Hematopoietic multipotent progenitor cell treated with erythropoietin and hydrocortisone succinate and interleukin-3 and kit ligand, for 15 days (in vitro differentiated cells): ENCODE measurements around the gene GLRA3.
A peak's percentile ranks its signal among the peaks of the same experiment; 100 is the strongest.
"Not testable (repeated sequence)": the region's sequence is repeated elsewhere in the genome, so short reads cannot be mapped to it uniquely, and the experiment has no call there.

Source experiments
- DNase-seq: peaks from one replicate; pipeline ENCODE4 v3.0.0-alpha.2; 2015; ENCODE audit warnings: low spot score

Gene GLRA3

DNA sequence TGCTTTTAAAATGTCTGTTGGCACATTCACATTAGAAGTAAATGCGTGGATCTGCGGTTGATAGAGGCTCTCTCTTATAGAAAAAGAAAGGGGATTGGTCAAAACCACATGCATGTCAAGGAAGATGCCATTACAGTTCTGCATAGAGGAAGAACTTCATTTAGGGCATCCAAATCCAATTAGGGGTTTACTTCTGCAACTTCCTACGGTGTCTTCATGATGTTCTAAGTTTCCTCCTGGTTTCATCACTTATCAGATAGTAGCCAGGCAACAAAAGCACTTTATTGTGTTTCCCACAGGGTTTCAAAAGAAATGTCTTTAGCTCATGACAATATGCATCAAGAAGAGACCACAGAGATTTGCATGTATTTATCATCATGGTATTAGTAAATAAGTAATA lies 170.8 kb downstream of the GLRA3 start:
- no peak for DNase-seq

DNA sequence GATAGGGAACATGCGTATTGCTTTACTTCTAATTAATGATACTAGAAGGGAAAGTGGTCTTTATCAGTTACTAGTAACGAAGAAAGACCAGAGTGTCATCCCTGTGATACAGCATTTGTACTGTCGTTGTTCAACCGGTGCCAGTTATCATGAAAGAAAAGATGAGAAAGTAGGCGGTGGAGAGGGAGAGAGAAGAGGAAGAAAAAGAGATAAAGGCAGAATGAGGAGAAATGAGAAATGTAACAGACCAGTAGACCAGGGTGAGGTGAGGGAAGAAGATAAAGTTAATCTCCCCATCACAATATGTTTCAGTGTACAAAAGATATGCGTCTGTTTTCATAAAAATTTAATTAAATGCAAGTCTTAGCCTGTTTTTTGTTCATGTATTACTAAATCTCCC lies 171.6 kb downstream of the GLRA3 start:
- DNase-seq = no peak

DNA sequence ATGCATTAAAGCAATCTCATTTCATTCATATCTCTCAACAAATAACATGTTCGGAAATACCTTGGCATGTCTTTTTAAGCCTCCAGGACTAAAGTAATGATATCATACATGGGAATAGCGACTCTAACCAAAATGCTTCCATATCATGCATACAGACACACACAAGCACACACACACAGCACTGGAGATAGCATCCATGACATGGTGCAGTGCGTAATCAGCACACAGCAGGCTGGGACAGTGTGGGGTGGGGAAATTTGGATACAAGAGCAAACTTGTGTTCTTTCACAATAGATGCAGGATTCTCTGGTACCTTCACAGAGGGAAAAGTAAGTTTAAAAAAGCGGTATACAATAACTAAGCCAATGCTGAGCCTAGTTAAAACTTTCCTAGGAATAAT lies 174.4 kb downstream of the GLRA3 start:
- no peak for DNase-seq

DNA sequence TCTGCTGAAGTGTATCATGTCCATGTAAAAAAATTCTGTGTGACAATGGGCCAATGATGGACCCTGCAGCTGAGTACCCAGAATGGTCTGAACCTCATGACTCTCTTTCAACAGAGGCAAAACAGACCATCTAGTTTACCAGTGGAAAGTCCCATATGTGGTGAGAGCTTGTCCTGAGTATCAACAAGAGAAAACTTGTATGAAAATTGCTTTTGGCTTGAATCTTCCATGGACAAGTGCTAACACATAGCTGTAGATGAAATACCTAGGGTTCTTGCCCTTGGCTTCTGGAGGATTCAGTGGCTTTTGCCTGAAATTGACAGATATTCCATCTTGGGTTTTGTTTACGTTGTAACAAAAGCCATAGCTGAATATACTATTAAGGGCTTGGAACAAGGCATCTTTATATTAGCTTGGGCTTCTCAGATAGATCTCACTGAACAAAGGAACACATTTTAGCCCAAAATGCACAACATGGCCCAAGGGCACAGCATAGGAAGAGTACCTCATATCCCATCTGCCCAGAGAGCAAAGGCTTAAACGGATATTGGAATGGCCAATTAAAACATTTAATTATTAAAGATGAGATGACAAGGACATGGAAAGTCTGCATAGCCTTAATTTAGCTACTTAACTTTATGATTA lies 178.2 kb downstream of the GLRA3 start:
- no peak for DNase-seq

DNA sequence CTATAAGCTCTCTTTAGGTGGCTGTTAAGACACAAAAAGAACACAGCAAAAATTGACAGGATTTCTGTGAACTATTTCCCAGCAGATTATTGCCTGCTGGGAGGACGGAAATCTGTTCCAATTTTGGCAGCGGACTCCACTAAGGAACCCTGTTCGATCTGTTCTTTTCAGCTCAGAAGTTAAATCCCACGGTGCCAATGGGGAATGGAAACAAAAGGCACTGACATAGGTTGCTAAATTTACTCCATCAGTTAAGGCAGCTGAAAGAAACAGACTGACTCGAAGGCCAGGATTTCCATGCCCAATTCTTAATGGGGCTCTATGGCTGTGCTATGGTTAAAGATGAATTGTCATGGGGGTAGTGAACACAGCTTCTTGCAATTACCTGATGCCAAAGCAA lies 180.2 kb downstream of the GLRA3 start:
- DNase-seq = no peak

DNA sequence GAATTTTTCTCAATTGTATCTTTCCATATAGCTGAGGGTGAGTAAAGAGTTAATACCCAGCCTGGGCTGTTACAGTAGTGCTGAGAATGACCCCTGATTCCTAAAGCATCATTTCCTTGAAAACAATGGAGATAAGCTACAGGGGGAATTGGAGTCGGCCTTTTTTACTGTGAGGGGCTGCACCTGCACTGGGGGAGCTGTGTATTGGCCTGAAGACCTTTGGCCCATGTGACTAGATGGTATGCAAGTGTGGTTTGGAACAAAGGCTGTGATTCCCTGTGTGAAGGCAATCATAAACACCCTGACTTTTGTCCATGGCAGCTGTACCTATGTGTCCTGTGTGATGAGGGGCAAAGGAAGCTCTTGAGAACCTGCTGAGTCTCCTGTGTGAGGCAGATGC lies 182.7 kb downstream of the GLRA3 start:
- no peak for DNase-seq

DNA sequence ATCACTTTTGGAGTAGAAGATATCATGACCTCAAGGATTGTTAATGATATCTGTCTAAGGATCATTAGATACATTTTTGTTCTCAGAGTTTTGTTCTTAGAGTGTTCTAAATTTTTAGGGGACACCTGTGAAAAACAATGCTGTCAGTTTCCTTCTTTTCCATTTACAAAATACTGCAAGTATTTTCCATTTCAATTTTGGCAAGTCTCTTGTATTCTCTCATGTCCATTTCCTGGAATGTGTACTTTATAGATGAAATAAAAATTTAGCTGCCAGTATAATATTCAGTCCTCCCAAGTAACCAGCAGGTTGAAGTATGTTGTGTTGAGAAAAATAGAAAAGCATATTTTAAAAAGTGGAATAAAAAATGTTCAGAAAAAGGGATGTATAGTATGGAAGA lies 188.9 kb downstream of the GLRA3 start:
- DNase-seq = no peak

DNA sequence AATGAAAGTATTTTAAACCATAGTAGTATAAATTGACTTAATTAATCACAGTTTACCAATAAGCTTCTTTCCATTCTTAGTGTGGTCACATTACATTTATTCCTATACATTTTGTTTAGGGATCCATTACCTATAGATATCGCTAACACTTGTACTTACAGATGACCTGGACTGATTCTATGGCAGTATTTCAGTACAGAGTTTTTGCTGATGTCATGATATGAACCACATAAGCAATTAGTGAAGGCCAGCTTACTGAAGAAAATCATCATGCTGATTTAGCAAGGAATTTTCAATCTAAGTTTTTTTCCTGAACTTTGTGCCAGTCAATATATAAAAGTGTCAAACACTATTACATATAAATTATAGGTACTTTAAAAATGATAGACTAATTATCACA lies 193.3 kb downstream of the GLRA3 start:
- no peak for DNase-seq

DNA sequence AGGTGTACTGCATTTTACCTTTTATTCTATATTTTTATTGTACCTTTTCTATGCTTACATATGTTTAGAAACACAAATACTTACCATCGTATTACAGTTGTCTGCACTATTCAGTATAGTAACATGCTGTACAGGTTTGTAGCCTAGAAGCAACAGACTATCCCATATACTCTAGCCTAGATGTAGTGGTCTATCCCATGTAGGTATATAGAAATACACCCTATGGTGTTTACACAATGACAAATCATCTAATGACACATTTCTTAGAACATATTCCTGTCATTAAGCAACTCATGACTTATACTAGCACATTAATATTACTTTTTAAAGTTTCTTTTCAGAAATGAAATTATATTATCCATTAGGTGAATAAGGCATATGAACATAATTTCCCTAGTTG lies 195.6 kb downstream of the GLRA3 start:
- DNase-seq = no peak

DNA sequence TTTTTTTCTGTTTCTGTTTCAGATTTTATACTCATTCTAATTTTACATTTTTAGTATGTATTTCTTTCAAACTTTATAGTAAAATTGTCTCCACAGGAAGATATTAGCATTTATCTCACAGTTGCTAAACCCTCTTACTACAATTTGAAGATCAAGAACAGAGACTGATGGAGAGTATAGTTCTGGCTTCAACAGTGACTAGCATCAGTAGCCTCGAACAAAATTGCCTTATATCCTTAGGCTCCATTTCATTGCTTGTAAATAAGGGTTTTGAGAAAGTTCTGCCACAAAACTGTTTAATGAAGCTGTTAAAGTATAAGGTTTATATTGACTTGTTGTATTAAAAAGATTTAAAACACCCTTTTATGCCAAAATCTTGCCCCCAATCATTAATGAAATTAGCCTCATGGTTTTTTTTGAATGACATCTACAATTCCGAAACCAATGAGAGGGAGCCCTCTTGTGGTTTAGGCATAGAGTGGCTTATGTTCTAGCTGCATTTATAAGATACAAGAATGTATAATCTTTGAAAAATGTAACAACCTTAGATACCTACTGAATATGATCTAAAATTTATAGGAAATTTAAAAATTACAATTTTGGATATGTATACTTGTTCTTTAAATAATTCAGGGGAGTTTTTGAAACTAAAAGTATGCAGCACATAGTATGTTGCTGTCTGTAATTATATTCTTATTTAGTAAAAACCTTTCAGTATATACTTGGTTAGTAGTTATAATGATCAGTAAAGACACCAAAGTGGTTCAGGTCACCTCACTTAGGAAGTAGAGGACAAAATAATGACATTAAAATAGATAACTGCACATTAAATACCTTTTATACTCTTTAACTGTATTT lies 196.9 kb downstream of the GLRA3 start:
- DNase-seq = peak; percentile 6

DNA sequence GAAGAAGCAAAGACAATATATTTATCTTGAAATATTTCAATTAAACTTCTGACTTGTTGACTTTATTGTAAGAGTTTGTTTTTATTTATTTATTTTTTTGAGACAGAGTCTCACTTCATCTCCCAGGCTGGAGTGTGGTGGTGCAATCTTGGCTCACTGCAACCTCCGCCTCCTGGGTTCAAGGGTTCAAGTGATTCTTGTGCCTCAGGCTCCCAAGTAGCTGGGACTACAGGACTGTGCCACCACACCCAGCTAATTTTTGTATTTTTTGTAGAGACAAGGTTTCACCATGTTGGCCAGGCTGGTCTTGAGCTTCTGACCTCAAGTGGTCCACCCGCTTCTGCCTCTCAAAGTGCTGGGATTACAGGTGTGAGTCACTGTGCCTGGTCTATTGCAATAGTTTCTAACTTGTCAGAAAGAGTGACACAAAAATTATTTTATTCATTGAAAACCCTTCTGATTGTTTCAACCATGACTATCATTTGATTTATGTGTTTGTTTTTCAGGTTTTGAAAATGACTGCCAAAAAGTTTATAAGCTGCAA lies 199.1 kb downstream of the GLRA3 start:
- DNase-seq = not testable (repeated sequence)

DNA sequence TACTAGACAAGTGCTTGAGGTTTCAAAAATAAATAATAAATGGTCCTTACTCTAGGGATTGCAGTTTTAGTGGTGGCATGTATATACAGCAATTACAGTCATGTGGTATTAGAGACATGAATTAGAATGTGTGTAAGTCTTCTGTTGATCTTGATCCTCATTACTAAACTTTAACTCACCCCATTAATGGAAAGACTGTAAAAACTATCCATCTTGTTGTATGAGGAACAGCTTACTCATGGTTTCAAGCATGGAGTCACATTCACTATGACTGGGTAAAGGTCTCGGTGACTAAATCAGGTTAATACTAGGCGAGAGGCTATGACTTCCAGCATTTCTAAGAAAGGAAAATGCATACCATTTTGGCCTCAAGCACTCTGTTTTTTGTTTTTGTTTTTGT lies 199.8 kb downstream of the GLRA3 start:
- DNase-seq = no peak

DNA sequence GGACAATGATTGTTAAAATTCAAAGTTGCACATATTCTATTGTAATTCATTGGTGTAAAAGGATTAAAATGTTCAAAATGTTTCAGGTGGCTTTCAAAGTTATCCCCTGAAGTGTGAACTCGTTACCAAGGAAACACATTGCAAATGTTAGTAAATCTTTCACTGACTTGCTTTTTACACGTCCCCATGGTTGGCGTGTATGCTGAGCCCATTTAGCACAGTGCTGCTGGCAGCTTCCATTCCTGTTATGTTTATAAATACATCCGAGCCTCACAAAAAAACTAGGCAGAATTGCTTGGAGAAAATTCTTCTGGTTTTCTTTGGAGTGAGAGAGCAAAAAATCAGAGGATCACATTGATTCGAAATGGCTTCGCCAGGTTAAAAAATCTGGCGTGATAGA lies 200.9 kb downstream of the GLRA3 start:
- DNase-seq = no peak

DNA sequence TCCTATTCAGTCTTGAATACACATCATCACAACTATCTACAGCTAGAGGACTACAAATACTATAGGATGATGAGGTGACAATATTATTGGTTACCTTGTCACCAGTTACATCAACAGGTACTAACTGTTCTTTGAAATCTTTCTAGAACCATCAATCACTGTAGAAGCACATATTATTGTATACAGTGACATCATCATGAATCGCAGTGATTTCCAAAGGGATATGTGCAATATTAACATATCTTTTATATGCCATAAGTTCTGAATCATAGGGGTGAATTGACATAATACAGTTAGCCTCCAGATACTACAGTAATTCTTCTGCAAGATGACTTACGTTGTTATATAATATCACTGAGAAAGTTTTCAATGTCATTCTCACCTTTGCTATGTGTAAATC lies 201.6 kb downstream of the GLRA3 start:
- no peak for DNase-seq

DNA sequence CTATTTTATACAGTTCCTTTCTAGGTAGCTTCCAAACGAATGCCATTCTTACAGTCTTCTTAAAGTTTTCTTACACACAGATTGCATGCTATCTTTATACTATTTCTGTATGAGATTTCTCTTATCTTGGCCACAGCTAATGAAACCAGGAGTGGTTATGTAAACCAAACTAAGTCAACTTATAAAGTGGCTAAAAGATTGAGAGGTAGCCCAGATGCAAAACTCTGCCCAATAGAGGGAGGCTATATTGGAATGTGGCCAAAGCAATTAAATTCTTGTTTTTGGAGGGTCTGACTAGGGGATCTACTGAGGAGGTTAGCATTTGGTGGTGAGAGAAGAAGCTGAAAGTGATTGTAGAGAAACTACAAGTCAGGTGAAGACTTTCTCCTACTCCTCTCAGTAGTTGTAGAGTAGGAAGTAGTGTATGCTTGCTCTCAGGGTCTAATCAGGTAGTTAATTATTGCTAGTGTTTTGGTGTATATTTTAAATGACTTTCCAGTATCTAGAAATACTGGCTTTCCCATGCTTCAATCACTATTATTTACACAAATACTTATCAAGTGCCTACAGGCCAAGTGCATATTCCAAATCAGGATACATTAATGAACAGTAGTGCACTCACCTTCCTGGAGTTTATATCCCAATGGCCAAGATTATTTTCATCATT lies 202.6 kb downstream of the GLRA3 start:
- no peak for DNase-seq

DNA sequence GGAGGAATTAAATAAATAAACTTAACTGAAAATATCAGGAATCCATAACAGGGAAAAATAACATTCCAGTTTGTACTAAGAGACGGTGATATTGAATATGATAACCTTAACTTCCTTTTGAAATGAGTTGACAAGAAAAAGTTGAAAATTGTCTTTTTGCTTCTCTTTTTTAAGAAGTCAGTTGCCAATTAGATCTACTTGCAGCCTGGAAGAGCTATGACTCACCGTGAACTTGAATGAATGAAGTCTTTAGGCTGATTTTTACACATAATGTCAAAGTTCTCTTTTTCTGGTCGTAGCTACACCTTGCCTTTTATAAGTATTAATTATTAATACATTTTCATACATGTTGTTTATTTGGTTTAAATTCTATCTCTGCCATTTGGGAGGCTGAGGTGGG lies 212.4 kb downstream of the GLRA3 start:
- no peak for DNase-seq

DNA sequence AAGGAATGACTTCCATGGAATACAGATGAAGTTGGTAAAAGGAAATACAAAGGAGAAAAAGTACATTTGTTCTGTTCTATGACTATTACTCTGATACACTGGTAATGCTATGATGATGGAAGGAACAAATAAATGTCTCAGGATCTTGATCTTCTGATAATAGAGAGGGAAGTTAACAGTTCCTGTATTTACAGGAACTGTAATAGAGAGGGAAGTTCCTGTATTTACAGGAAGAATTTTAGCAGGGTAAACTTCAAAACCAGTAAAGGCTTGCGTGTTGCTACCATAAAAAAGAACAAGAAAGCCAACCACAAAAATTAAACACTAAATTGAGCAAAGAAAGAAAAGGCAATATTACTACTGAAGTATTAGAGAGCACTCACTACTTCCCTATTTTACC lies 215.1 kb downstream of the GLRA3 start:
- no peak for DNase-seq

DNA sequence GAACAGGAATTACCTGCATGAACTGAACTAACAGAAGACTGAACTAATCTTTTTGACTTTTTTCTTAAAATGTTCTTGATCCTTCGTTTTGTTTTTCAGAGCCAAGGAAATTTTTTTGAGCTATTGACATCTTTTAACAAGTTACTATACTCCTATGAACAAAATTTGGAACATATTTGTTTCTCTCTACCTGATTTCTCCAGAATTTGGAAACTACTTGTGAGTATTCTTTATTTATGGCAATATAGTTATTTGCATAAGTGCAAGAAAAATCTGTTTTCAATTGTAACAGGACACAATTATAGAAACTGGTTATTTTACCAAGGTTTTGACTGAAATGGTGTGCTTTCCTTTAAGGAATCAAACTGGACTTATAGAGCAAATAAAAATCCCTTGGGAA lies 217.3 kb downstream of the GLRA3 start:
- no peak for DNase-seq

DNA sequence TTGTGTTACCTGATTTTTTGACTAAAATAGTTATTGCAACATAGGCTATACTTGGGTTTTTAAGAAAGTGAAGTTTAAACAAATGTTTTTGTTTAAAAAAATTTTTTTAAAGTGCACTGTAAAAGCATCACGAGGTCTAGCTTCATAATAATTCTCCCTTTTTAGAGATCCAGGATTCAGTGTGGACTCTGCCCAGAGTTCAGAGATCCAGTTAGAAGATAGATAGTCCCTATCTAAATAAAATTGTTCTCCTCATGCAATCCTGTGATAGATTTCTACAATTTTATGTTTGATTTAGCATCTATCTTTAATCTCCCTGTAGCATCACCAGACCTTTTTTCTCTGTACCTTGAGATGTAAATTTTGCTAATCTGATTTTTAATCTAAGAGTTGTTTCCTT lies 221.3 kb downstream of the GLRA3 start:
- DNase-seq = no peak

DNA sequence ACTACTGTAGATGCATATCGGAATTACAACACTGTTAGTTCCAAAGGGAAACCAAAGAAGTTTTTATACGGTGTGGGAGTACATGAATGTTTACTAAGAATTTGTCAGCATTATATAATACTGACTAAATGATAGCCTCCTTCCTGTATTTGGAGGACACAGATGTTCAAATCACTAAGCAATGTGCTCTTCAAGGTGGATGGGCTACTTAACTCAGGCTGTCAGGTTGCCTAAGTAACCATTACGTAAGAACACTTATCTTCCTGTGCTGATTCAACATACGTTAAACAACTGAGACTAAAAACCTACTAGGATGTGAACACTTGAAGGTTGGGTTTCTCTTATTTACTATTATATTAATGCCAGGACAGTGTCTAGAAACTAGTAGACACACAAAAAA lies 224.8 kb downstream of the GLRA3 start:
- DNase-seq = no peak

DNA sequence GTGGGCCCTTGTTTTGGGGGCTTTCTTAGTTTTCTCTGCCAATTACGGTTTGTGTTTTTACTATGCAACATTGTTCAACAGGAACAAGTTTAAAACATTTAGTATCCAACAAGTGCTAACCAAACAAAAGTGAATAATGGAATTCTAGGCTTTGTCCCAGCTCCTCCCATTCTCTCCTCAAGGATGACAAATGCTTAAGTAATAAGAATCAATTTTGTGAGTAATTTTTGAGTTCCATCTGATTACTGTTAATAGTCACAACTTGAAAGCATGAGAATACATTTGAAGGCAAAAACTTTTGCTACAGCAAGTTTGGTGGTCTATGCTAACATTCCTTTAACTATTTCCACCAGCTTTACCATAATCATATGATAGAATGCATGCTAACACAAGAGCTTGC lies 228.7 kb downstream of the GLRA3 start:
- no peak for DNase-seq

DNA sequence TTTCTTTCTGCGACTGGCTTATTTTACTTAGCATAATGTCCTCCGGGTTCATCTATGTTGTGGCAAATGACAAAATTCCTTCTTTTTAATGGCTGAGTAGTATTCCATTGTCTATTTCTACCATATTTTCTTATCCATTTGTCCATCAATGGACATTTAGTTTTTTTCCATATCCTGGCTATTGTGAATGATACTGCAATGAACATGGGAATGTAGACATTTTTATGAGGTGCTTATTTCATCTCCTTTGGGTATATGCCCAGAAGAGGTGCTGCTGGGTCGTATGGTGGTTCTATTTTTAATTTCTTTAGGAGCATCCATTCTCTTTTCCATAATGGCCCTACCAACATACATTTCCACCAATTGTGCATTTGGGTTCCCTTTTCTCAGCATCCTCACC lies 230.2 kb downstream of the GLRA3 start:
- DNase-seq = no peak

DNA sequence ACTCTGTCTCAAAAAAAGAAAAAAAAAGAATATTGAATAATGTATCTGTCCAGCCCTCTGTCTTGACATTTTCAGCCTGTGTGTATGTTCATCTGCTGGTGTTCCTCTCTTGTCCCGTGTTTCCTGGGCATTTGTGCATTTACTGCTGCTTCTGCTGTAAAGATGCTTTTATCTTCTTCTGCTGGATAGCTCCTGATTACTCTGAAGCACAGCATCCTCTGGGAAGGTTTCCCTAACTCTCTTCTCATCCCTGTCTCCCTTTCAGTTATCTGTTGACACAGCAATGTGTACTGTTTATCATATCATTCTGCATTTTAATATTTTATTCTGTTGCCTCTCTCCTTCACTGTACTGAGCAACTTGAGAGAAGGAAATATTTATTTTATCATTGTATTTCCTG lies 232.5 kb downstream of the GLRA3 start:
- no peak for DNase-seq
